ENCODE data around the gene VPS51.
A peak's percentile ranks its signal among the peaks of the same experiment; 100 is the strongest.
"Not testable (repeated sequence)": the region's sequence is repeated elsewhere in the genome, so short reads cannot be mapped to it uniquely, and the experiment has no call there.

The VPS51 gene

GRCh38 chr11:65108469-65109123 lies 12.6 kb downstream of the VPS51 start:
- peak; percentile 21 for DNase-seq

DNA sequence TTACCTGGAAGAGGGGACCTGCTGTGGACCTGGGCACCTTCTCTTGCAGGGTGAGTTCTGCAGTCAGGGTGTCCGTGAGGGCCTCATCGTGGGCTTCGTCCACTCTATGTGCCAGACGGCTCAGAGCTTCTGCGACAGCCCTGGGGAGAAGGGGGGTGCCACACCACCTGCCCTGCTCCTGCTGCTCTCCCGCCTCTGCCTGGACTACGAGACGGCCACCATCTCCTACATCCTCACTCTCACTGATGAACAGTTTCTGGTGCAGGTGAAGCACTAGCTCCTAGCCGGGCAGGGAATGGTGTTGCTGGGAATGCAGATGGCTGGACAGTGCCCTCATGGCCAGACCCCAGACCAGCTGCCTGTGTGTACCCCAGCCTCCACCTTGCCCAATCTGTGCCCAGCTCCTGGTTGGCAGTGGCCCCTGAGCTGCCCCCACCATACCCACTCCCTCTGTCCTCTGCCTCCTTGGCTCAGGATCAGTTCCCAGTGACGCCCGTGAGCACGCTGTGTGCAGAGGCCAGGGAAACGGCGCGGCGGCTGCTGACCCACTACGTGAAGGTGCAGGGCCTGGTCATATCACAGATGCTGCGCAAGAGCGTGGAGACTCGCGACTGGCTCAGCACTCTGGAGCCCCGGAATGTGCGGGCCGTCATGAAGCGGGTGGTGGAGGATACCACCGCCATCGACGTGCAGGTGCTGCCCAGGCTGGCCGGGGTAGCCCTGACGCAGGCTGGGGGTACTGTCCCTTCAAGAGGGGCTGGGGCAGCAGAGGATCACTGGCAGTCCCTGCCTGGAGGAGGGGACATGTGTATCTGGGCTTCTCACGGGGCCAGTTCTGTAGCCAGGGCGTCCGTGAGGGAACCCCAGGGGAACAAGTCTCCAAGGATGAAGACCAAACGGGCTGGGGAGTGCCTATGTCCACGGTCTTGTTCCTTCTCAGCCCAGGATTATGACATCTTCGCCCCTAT lies 13.5 kb downstream of the VPS51 start:
- DNase-seq: peak; percentile 25

DNA sequence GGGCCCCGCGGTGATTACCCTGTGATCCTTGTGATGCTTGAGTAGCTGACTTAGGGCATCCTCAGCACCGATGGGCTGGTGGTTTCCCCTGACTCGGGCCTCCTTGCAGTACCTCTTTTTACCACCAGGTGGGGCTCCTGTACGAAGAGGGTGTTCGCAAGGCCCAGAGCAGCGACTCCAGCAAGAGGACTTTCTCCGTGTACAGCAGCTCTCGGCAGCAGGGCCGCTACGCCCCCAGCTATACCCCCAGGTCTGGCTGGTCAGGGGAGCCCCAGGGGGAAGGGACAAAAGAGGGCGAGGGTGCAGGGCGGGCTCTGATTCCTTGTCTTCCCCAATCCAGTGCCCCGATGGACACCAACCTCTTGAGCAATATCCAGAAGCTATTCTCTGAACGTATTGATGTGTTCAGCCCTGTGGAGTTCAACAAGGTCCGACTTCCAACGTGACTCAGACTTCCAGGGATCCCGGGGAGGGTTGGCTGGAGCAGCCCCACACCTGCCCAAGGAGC lies 14.4 kb downstream of the VPS51 start:
- DNase-seq: peak; percentile 91

- DNase-seq: peak; percentile 30
Observed at GRCh38 chr11:65111159-65111743, 15.2 kb downstream of the VPS51 start.

DNA sequence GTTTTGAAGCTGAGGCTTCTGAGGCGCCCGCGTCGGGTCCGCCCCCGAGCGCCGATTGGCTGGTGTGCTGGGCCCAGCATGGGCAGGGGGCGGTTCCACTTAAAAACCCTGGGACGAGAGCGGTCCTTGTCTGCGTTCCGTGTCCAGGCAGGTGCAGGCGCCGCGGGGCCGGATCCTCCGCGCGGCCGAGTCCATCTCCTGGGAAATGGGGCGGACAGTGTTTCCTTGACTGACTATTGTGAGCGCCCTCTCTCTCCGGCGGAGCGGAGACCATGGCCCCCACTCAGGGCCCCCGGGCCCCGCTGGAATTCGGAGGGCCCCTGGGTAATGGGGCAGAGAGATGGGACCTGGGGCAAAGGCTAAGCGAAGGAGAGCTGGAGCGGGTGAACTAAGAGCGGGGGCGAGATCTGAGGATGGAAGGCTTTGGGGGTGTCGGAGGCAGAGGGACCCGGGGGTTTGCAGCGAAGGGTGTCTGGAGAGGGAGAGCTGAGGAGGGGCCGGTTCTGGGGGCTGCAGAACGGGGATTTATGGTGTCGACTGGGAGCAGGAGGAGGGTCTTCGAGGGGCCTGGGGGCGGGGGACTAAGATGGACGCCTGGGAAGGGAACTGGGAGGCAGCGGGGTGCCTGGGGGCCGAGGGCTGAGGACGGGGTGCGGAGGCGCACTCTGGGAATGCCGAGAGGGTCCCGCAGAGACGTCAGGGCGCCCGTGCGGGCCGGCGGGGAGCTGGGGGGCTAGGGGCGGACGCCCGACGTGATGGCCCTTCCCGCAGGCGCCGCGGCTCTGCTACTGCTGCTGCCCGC lies 15.9 kb downstream of the VPS51 start, which contains the start of gene TM7SF2:
Gene TM7SF2, plus strand, starts transcription at position 129 of the 802 bp plus-strand sequence. Its CDS starts 144 bp downstream, at position 273.
- DNase-seq: peak; percentile 94

GRCh38 chr11:65112546-65113360 lies 16.7 kb downstream of the VPS51 start:
- DNase-seq: peak; percentile 65

DNA sequence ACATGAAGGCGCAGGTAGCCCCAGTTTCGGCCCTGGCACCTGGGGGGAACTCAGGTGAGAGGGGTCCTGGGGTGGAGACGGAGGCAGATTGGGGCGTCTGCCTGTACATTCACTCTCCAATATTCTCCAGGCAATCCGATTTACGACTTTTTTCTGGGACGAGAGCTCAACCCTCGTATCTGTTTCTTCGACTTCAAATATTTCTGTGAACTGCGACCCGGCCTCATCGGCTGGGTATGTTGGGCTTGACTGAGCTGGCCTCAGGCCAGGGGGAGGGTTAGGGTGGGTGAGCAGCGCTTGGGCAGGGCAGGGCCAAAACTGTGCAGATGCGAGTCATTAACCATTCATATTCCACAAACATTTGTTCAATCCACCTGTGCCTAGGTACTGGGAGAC lies 17.3 kb downstream of the VPS51 start:
- peak; percentile 33 for DNase-seq

GRCh38 chr11:65113839-65114238 lies 17.8 kb downstream of the VPS51 start:
- peak; percentile 16 for DNase-seq

GRCh38 chr11:65114538-65115171 lies 18.6 kb downstream of the VPS51 start:
- peak; percentile 26 for DNase-seq

DNA sequence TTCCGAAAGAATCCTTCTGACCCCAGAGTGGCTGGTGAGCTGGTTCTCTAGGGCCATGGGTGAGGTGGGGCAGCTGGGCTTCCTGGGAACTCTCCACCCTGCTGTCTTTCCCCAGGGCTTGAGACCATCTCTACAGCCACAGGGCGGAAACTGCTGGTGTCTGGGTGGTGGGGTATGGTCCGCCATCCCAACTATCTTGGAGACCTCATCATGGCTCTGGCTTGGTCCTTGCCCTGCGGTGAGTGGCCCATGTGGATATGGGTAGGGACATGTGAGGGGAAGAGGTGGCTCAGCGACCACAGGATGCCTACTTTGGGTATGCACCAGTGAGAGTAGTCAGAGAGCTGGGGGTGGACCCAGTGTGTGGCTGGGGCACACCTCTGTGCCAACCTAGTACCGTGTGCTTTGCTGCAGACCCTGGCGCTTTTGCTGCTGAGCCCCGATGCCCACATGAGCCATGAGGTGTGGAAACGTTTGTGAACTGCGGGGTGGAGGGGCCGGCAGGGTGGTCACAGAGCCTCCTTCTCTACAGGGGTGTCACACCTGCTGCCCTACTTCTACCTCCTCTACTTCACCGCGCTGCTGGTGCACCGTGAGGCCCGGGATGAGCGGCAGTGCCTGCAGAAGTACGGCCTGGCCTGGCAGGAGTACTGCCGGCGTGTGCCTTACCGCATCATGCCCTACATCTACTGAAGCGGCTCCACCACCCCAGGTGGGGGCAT lies 19.5 kb downstream of the VPS51 start:
- peak; percentile 18 for DNase-seq

DNA sequence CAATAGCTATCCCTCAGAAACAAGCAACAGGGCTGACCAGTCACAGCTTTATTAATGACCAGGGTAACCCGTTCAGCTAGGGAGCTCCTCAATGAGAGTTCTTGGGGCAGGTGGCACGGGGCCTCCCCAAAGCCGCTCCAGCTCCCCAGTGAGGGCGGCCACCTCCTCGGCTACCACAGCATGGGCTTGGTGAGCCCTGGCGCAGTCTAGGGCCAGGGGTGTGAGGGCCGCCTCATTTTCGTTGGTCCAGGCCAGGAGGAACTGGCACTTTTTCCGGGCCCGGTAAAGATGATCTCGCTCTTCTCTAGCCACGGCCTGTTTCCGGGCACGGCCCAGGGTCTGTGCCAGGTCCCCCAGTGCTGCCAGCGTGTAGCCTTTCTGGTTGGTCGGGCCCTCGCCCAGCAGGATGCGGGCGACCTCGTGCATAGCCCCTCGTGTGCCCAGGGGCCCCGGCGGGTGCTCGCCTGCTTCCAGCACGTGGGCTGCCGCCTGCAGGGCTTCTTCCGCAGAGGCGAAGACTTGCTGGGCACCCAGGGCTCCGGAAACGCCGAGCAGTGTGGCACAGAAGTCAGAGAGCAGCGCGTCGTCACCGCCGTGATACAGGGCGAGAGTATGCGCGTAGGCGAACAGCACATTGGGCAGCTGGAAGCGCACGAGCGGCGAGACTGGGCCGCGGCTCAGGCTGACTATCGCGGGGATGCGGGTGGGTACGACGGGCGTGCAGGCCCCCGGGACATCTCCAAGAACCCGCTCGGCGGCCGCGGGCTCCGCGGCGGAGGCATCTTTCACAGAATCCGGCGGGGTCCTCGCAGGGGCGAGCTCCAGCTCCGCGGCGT lies 20.6 kb downstream of the VPS51 start:
- DNase-seq: peak; percentile 43

DNA sequence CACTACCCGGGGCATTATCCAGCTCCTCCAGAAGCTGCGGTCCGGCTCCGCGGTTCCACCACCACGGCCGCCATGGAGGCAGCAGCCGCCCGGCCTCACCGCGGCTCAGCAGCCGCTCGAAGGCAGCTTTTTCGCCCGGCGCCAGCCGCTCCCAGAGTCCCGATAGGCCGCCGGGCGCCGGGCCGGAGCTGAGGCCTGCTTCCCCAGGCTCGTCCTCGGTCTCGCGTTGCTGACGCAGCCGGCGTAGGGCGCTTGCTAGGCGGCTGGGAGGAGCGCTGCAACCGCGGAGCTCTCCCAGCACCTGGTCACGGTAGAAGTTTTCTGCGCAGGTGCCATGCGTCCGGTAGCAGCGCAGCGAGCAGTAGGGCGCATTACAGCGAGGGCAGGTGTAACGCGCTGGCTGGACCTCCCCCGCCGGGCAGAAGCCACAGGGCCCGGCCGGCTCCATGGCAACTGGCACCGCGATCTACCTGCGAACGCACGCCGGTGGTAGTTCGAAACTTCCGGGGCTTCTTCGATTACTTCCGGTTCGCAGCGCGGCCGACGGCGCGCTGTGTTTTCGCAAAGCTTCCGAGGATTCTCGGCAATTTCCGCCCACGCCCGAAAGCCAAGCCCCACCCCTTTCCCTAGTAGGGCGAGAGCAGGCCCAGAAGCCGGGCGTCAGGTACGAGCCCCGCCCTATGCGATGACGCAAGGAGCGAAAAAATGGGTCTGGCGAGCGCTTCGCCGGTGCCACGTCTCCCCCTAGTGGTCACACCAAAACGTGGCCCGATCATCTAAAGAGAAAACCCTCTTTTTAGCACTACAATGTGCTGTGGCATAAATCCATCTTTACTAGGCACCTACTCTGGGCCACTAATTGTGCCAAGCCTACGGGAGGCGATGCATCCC lies 21.4 kb downstream of the VPS51 start, which contains the start of gene ZNHIT2:
Gene ZNHIT2, minus strand, starts transcription at position 496 of the 891 bp plus-strand sequence. Its CDS starts 48 bp downstream, at position 448.
- peak; percentile 100 for DNase-seq

DNA sequence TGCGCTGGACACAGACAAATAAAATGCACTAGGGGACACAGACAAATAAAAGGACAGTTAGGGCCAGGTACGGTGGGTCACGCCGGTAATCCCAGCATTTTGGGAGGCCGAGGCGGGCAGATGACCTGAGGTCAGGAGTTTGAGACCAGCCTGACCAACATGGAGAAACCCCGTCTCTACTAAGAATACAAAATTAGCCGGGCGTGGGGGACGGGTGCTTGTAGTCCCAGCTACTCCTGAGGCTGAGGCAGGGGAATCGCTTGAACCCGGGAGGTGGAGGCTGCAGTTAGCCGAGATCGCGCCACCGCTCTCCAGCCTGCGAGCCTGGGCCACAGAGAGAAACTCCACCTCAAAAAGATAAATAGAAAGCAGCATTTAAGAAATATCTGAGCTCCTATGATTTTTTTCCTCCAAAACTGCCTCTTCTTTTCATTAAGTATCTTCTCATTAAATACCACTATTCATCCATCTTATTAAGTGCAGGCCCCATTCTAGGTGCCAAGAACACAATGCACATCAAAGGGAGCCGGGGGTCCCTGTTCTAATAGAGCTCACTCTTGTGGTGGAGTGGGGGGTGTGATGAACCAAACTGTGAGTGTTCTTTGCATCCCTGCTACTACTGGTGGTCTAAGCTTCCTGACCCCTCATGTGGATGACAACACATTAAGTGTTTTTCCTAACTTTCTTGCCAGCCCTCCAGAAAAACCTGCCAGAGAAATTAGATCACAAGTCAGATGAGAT lies 22.3 kb downstream of the VPS51 start:
- DNase-seq: no peak

DNA sequence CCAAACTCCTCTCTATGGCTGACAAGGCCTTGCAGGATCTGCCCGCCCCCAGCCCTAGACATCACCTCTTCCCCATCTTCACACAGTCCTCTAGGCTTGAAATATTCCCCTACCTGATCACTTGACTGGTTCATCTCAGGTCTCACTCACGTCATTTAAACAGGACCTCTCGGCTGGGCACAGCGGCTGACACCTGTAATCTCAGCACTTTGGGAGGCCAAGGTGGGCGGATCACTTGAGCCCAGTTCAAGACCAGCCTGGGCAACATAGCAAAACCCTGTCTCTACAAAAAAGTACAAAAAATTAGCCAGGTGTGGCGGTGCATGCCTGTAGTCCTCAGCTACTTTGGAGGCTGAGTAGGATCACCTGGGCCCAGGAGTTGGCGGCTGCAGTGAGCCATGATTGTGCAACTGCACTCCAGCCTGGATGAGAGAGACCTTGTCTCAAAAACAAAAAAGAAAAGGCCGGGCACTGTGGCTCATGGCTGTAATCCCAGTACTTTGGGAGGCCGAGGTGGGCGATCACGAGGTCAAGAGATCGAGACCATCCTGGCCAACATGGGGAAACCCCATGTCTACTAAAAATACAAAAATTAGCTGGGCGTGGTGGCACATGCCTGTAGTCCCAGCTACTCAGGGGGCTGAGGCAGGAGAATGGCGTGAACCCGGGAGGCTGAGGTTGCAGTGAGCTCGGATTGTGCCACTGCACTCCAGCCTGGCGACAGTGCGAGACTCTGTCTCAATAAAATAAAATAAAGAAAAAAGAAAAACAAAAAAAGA lies 23.1 kb downstream of the VPS51 start:
- DNase-seq: not testable (repeated sequence)

GRCh38 chr11:65119670-65119995 lies 23.6 kb downstream of the VPS51 start:
- no peak for DNase-seq

- DNase-seq: peak; percentile 4
Observed at GRCh38 chr11:65120831-65121230, 24.8 kb downstream of the VPS51 start.

- DNase-seq: peak; percentile 42
Observed at GRCh38 chr11:65121447-65121864, 25.4 kb downstream of the VPS51 start.
